Measurements from ENCODE around the gene ZNF35. TPM values are rescaled to one million over a fixed set of nuclear protein-coding genes. Genes with fewer than 3 reads are reported as not detected.

ZNF35 gene
- total and polyA plus RNA-seq, 8 donors = 8.4 to 13.3 (median 10.8) TPM

- TF ChIP-seq, protein P1, sequence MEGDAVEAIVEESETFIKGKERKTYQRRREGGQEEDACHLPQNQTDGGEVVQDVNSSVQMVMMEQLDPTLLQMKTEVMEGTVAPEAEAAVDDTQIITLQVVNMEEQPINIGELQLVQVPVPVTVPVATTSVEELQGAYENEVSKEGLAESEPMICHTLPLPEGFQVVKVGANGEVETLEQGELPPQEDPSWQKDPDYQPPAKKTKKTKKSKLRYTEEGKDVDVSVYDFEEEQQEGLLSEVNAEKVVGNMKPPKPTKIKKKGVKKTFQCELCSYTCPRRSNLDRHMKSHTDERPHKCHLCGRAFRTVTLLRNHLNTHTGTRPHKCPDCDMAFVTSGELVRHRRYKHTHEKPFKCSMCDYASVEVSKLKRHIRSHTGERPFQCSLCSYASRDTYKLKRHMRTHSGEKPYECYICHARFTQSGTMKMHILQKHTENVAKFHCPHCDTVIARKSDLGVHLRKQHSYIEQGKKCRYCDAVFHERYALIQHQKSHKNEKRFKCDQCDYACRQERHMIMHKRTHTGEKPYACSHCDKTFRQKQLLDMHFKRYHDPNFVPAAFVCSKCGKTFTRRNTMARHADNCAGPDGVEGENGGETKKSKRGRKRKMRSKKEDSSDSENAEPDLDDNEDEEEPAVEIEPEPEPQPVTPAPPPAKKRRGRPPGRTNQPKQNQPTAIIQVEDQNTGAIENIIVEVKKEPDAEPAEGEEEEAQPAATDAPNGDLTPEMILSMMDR (IDR thresholded peaks at IDR 0.05) = no peak
- ATAC-seq = no peak
- intact Hi-C loops (cut with DNase I) = no loop called here
Measured at GRCh38 chr3:44628716-44629115, 19.8 kb upstream of the ZNF35 start.

DNA sequence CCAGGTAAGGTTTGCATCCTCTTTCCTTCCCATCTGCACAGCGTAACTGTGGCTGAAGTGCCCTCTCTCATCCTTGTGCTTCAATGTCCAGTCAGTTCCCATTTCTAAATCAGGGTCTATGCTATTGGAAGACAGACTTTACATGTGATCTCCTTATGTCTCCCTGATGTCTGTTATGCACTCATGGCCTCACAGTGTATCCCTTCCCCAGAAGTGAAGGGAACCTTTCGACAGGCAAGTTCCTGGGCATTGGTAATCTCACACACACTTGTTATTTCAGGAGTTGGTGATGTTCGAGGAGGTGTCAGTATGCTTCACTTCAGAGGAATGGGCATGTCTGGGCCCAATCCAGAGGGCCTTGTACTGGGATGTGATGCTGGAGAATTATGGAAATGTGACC is 16.3 kb upstream of the ZNF35 start:
- intact Hi-C loops (cut with DNase I) = no loop called here
- peaks cover 0 to 82% of the 10 kb centered on the region in 2 donors for H3K36me3 ChIP-seq
- TF ChIP-seq, protein P1 (IDR thresholded peaks at IDR 0.05) = no peak

More at GRCh38 chr3:44628716-44629115, 19.8 kb upstream of the ZNF35 start:
- Histone ChIP-seq H3K4me3 (no peak overlapping the region), H3K9me3 (no peaks in the 10 kb centered on the region), H3K36me3 (peaks cover 0 to 48% of the 10 kb centered on the region in 2 donors), H3K27me3 (no peaks in the 10 kb centered on the region), H3K27ac (no peak overlapping the region), H3K4me1 (peaks cover 10 to 24% of the 10 kb centered on the region in 2 donors)
- DNase-seq = no peak

DNA sequence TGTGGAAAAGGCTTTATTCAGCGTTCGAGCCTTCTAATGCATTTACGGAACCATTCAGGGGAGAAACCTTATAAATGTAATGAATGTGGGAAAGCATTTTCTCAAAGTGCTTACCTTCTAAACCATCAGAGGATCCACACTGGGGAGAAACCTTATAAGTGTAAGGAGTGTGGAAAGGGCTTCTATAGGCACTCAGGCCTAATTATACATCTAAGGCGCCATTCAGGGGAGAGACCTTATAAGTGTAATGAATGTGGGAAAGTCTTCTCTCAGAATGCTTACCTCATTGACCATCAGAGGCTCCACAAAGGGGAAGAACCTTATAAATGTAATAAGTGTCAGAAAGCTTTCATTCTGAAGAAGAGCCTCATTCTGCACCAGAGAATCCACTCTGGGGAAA is 6.2 kb upstream of the ZNF35 start:
- ATAC-seq (no peak), DNase-seq (no peak)
- intact Hi-C loops (cut with DNase I) = no loop called here

More for the DNA sequence above, 16.3 kb upstream of the ZNF35 start:
- H3K9me3 ChIP-seq = peaks cover 0 to 7% of the 10 kb centered on the region in 2 donors
- DNase-seq = no peak
- no peak overlapping the region for H3K27ac ChIP-seq
- no peak for ATAC-seq
- no peaks in the 10 kb centered on the region for H3K27me3 ChIP-seq
- H3K4me3 ChIP-seq = no peak overlapping the region
- H3K4me1 ChIP-seq = peaks cover 2 to 4% of the 10 kb centered on the region in 2 donors

GRCh38 chr3:44643024-44643423 is 5.5 kb upstream of the ZNF35 start:
- Histone ChIP-seq H3K27me3 (no peaks in the 10 kb centered on the region), H3K36me3 (peaks cover 0 to 61% of the 10 kb centered on the region in 2 donors), H3K4me3 (no peak overlapping the region), H3K4me1 (no peaks in the 10 kb centered on the region), H3K27ac (no peak overlapping the region), H3K9me3 (peaks cover 0 to 86% of the 10 kb centered on the region in 2 donors)
- ATAC-seq = no peak
- intact Hi-C loops (cut with DNase I) = no loop called here
- no peak for DNase-seq
- TF ChIP-seq, protein P1 (IDR thresholded peaks at IDR 0.05) = no peak

More for the DNA sequence above, 6.2 kb upstream of the ZNF35 start:
- H3K27ac ChIP-seq = no peak overlapping the region
- H3K4me1 ChIP-seq = no peaks in the 10 kb centered on the region
- H3K4me3 ChIP-seq = no peak overlapping the region
- peaks cover 0 to 91% of the 10 kb centered on the region in 2 donors for H3K9me3 ChIP-seq
- no peaks in the 10 kb centered on the region for H3K27me3 ChIP-seq
- H3K36me3 ChIP-seq = peaks cover 0 to 68% of the 10 kb centered on the region in 2 donors
- TF ChIP-seq, protein P1 (IDR thresholded peaks at IDR 0.05) = no peak

GRCh38 chr3:44647771-44648170 is 761 bp upstream of the ZNF35 start:
- H3K4me3 ChIP-seq = no peak overlapping the region

More at GRCh38 chr3:44647771-44648170, 761 bp upstream of the ZNF35 start:
- DNase-seq = no peak
- Histone ChIP-seq H3K27ac (no peak overlapping the region), H3K36me3 (peaks cover 0 to 36% of the 10 kb centered on the region in 2 donors), H3K4me1 (peaks cover 0 to 11% of the 10 kb centered on the region in 2 donors), H3K9me3 (peaks cover 0 to 39% of the 10 kb centered on the region in 2 donors), H3K27me3 (no peaks in the 10 kb centered on the region)
- intact Hi-C loops (cut with DNase I) = no loop called here
- TF ChIP-seq, protein P1 (IDR thresholded peaks at IDR 0.05) = no peak
- ATAC-seq = no peak
